C4-2B (cell line): ENCODE measurements around the gene TACC3.

Experiments used
- CTCF ChIP-seq: fragments of 450-650 bp; conservative IDR thresholded peaks from 2 replicates; pipeline ENCODE4 v1.5.1; 2017; ENCODE audit warnings: mild to moderate bottlenecking
- ZFX ChIP-seq: fragments of 450-650 bp; IDR thresholded peaks from 2 replicates; pipeline ENCODE4 v1.6.1; 2017

DNA sequence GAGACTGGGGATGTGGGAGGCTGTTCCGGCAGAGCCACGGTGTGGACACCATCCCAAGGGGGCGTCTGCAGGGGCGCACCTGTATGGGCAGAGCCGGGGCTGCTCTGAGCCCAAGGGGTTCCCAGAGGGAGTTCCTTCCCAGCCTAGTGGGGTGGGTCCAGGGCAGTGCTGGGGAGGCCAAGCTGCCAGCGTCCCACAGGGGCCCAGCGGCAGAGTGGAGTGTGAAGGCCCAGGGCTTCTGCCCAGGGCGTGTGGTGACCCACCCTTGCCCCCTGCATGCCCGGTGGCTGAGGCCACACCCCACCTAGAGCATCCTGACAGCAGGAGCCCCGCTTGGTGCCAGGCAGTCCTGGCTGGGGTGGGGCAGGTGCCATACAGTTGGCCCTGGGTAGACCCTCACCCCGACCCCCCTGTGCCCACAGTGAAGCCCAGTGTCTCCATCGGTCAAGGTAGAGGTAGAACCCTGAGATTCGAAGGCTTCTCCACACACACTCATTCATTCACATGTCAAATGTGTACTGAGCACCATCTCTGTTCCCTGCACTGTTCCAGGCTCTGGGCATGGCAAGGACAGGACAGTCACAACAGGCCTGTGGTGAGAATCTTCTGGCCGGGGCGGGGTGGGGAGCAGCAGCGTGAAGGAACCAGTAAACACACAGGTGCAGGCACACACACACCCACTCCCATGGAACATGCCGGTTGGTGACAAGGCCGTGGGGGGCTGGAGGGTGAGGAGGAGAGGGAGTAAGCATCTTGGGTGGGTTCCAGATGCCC lies 29.2 kb downstream of the TACC3 start:
- TF ChIP-seq CTCF (no peak), ZFX (no peak)
